Activated CD8-positive, alpha-beta memory T cell treated with anti-CD3 and anti-CD28 coated beads, Interleukin-2, amount 10 ng/mL, durations not matched to agents 7 days and 5 days (primary cell): ENCODE data around the gene CEP170B. TPM values are rescaled to one million over a fixed set of nuclear protein-coding genes. Genes with fewer than 3 reads are reported as not detected.

Experiments used
- ATAC-seq: fragments of 150-1000 bp; cut with Tn5 transposase; one replicate; pipeline ENCODE4 v1.10.0; 2021; ENCODE audit warnings: moderate library complexity
- CTCF ChIA-PET: fragments of 350-600 bp; sonication (Branson Sonifier 250); formaldehyde crosslinking; loops from one replicate; lab custom pipeline; 2021; ENCODE audit warnings: antibody characterized with exemption; lab: Charles Lee
- DNase-seq: peaks from one replicate; pipeline ENCODE4 v3.0.0-alpha.2; 2020
- H3K27ac Mint-ChIP-seq: one replicate; pipeline ENCODE4 v1.8.0; 2021; ENCODE audit warnings: mild to moderate bottlenecking, mixed read lengths
- H3K27me3 Mint-ChIP-seq: one replicate; pipeline ENCODE4 v1.8.0; 2021; ENCODE audit warnings: mixed read lengths
- H3K36me3 Mint-ChIP-seq: one replicate; pipeline ENCODE4 v1.8.0; 2021; ENCODE audit warnings: mild to moderate bottlenecking, mixed read lengths
- H3K4me1 Mint-ChIP-seq: one replicate; pipeline ENCODE4 v1.8.0; 2021; ENCODE audit warnings: mixed read lengths
- H3K4me3 Mint-ChIP-seq: one replicate; pipeline ENCODE4 v1.8.0; 2021; ENCODE audit warnings: mild to moderate bottlenecking, moderate library complexity, mixed read lengths
- H3K9me3 Mint-ChIP-seq: one replicate; pipeline ENCODE4 v1.8.0; 2022; ENCODE audit warnings: low read depth, mixed read lengths
- total RNA-seq, 2 experiments: library from RNA; stranded (reverse); gene quantifications; one replicate each; pipeline ENCODE4 v1.2.3, GENCODE V29; 2021

The CEP170B gene
- total RNA-seq, 2 experiments from 2014 or later: 4.6 to 8.5 TPM

DNA sequence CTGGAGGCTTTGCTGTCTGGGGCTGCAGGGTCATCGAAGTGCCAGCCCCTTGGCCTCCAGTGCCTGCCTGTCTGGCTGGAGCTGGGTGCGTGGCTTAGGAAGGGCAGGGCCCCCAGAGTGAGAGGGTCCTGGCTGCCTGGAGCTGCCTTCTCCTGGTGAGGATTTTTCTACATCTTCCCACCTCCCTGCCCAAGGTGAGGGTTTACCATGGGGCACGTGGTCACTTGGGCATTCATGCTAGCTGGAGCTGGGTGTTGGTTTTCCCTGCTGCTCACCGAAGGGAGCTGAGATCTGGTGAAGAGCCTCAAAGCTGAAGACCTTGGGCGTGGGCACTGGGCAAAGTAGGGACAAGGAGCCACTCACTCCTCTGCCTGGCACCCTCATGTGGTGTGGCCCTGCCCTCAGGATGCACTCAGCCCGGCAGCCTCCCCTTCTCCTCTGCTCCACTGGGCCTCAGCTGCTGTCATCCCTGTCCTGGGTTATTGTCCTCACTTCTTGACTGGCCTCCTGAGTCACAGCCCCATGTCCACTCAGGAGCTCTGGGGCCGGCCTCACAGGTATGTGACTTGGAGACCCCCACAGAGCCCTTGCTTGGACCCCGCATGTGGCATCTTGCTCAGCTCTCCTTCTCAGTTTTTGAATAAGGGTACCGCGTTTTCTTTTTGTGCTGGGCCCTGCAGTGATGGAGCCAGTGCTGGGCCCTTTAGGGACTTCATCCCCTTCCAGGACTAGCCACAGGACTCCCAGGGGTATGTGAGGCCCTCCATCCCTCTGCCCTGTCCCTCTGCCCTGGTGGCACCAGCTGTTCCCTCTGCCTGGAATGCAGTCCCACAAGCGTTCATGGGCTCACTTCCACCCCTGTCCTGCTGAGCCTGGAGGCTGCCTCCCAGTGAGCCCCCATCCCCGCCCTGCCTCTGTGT lies 1.6 kb downstream of the CEP170B start:
- CTCF ChIA-PET: no interaction called here
- no peak for ATAC-seq
- Mint-ChIP-seq H3K4me1 (peaks cover 2% of the 10 kb centered on the region), H3K27ac (no peak overlapping the region), H3K36me3 (no peaks in the 10 kb centered on the region), H3K4me3 (no peak overlapping the region), H3K27me3 (peaks cover 15% of the 10 kb centered on the region), H3K9me3 (no peaks in the 10 kb centered on the region)
- peak; percentile 39 for DNase-seq

DNA sequence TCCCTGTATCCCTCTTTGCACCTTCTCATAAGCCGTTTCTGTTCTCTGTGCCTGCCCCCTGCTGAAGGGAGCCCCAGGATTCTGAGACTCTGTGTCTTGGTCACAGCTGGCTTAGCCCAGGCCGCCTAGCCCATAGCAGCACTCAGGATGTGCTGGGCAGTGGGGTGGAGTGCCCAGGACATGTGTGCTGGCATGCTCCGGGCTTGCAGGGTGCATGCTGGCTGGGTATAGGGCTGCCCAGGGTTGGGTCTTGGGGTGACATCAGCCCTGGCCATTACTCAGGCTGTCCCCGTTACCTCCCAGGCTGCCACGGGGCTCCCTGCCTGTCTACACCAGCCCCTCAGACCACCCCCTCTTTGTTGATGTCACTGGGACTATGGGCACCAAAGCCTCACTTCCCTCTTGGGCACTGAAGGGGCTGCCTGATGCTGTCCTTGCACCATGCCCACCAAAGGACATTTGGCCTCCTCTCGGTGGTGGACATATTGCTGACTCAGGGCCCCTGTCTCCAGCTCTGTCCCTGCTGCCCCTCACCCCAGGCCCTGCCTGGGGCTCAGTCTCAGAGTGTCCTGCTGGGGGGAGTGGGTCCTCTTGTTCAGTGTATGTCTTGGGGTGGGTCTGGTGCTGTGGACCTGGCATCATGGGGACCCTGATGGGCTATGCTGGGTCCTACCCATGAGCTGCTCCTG lies 2.4 kb downstream of the CEP170B start:
- H3K27ac Mint-ChIP-seq: no peak overlapping the region
- no peaks in the 10 kb centered on the region for H3K36me3 Mint-ChIP-seq
- CTCF ChIA-PET: interaction anchor here (1.2 kb wide), 1 partner anchor 99 kb away, joined by 5 read pairs; no protein-coding TSS in a partner anchor
- H3K4me1 Mint-ChIP-seq: peaks cover 2% of the 10 kb centered on the region
- peaks cover 15% of the 10 kb centered on the region for H3K27me3 Mint-ChIP-seq
- peak; percentile 34 for DNase-seq
- ATAC-seq: no peak
- no peak overlapping the region for H3K4me3 Mint-ChIP-seq
- H3K9me3 Mint-ChIP-seq: no peaks in the 10 kb centered on the region

DNA sequence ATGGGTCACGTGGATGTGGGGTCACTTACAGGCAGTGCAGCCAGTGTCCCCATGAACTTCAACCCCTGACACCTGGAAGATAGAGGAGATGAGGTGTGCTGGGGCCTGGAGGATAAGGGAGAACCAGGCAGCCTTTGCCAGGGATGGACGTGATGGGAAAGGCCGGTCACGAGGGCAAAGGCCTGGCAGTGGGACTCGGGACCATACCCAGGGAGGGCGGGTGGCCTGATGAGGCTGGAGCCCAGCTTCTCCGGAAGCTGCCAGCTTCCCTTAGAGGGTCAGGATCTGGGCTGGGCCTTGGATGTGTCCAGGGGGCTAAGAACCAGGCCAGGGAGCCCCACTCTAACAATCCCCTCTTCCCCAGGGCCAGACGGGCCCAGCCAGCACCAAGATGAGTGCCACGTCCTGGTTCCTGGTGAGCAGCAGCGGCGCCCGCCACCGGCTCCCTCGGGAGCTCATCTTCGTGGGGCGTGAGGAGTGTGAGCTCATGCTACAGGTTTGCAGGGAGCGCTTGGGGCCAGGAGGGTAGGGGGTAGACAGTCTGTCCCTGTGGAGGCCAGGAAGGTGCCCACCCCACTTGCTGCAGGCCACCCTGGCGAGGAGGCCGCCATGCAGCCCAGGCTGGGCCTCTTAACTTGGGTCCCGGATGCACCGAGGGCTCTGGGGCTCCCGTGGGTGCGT lies 3.1 kb downstream of the CEP170B start:
- ATAC-seq: no peak
- H3K4me3 Mint-ChIP-seq: no peak overlapping the region
- DNase-seq: peak; percentile 38
- no peaks in the 10 kb centered on the region for H3K9me3 Mint-ChIP-seq
- peaks cover 11% of the 10 kb centered on the region for H3K27me3 Mint-ChIP-seq
- peaks cover 2% of the 10 kb centered on the region for H3K4me1 Mint-ChIP-seq
- CTCF ChIA-PET: interaction anchor here (1.2 kb wide), 1 partner anchor 100 kb away, joined by 5 read pairs; no protein-coding TSS in a partner anchor
- no peaks in the 10 kb centered on the region for H3K36me3 Mint-ChIP-seq
- no peak overlapping the region for H3K27ac Mint-ChIP-seq

- ATAC-seq (no peak), DNase-seq (no peak)
- CTCF ChIA-PET: interaction anchor here (1.2 to 1.7 kb wide), 3 partner anchors 42 to 101 kb away, joined by 4 to 5 read pairs (median 5); no protein-coding TSS in a partner anchor
- no peaks in the 10 kb centered on the region for H3K9me3 Mint-ChIP-seq
- H3K27me3 Mint-ChIP-seq: peaks cover 5% of the 10 kb centered on the region
- no peak overlapping the region for H3K27ac Mint-ChIP-seq
- no peak overlapping the region for H3K4me3 Mint-ChIP-seq
- no peaks in the 10 kb centered on the region for H3K36me3 Mint-ChIP-seq
- peaks cover 2% of the 10 kb centered on the region for H3K4me1 Mint-ChIP-seq
Measured at GRCh38 chr14:104868811-104869572, 3.9 kb downstream of the CEP170B start.

GRCh38 chr14:104869669-104870367 lies 4.8 kb downstream of the CEP170B start:
- no peak for ATAC-seq
- no peak overlapping the region for H3K4me3 Mint-ChIP-seq
- H3K4me1 Mint-ChIP-seq: no peaks in the 10 kb centered on the region
- no peaks in the 10 kb centered on the region for H3K36me3 Mint-ChIP-seq
- no peaks in the 10 kb centered on the region for H3K9me3 Mint-ChIP-seq
- H3K27ac Mint-ChIP-seq: no peak overlapping the region
- CTCF ChIA-PET: interaction anchor here (1.2 to 1.7 kb wide), 3 partner anchors 13 to 101 kb away, joined by 3 to 5 read pairs (median 4); no protein-coding TSS in a partner anchor
- peaks cover 3% of the 10 kb centered on the region for H3K27me3 Mint-ChIP-seq
- no peak for DNase-seq

- Mint-ChIP-seq H3K27ac (no peak overlapping the region), H3K27me3 (peaks cover 3% of the 10 kb centered on the region), H3K4me3 (no peak overlapping the region), H3K36me3 (no peaks in the 10 kb centered on the region), H3K9me3 (no peaks in the 10 kb centered on the region), H3K4me1 (no peaks in the 10 kb centered on the region)
- ATAC-seq (peak; percentile 41), DNase-seq (peak; percentile 59)
- CTCF ChIA-PET: interaction anchor here (1.2 to 1.7 kb wide), 3 partner anchors 14 to 102 kb away, joined by 3 to 5 read pairs (median 4); no protein-coding TSS in a partner anchor
Measured at GRCh38 chr14:104870368-104871144, 5.5 kb downstream of the CEP170B start.

GRCh38 chr14:104871145-104871655 lies 6.1 kb downstream of the CEP170B start:
- H3K36me3 Mint-ChIP-seq: no peaks in the 10 kb centered on the region
- ATAC-seq (no peak), DNase-seq (no peak)
- no peak overlapping the region for H3K4me3 Mint-ChIP-seq
- no peak overlapping the region for H3K27ac Mint-ChIP-seq
- H3K27me3 Mint-ChIP-seq: peaks cover 3% of the 10 kb centered on the region
- no peaks in the 10 kb centered on the region for H3K9me3 Mint-ChIP-seq
- CTCF ChIA-PET: no interaction called here
- H3K4me1 Mint-ChIP-seq: no peaks in the 10 kb centered on the region

DNA sequence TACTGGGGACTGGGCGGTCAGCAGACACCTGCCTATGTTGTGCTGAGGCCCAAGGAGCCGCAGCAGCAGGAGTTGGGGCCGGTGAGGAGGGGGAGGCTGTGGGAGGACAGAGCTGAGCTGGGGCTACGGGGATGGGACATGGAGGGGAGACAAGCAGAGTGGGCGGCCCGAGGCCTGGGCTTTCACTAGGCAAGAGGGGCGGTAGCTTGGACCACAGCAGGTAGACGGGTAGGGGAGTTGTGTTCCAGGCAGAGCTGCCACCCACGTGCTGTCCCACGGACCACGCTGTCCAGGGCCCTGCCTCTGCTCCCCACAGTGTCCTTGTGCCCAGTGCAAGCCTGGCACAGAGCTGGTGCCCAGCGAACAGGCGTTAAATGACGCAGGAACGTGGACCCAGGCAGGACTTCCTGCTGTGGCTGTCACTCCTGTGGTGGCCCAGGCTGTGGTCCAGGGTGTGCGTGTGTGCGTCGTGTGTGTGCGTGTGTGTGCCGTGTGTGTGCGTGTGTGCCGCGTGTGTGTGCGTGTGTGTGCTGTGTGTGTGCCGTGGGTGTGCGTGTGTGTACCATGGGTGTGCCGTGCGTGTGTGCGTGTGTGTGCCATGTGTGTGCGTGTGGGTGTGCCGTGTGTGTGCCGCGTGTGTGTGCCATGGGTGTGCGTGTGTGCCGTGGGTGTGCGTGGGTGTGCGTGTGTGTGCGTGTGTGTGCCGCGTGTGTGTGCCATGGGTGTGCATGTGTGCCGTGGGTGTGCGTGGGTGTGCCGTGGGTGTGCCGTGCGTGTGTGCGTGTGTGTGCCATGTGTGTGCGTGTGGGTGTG lies 6.8 kb downstream of the CEP170B start:
- Mint-ChIP-seq H3K4me1 (no peaks in the 10 kb centered on the region), H3K27me3 (peaks cover 3% of the 10 kb centered on the region), H3K27ac (no peak overlapping the region), H3K4me3 (no peak overlapping the region), H3K9me3 (no peaks in the 10 kb centered on the region), H3K36me3 (no peaks in the 10 kb centered on the region)
- DNase-seq: no peak
- CTCF ChIA-PET: no interaction called here
- ATAC-seq: no peak

- no peak for ATAC-seq
- H3K4me3 Mint-ChIP-seq: no peak overlapping the region
- H3K4me1 Mint-ChIP-seq: no peaks in the 10 kb centered on the region
- no peaks in the 10 kb centered on the region for H3K27me3 Mint-ChIP-seq
- no peaks in the 10 kb centered on the region for H3K36me3 Mint-ChIP-seq
- no peak for DNase-seq
- H3K9me3 Mint-ChIP-seq: no peaks in the 10 kb centered on the region
- no peak overlapping the region for H3K27ac Mint-ChIP-seq
- CTCF ChIA-PET: no interaction called here
Measured at GRCh38 chr14:104872469-104873341, 7.6 kb downstream of the CEP170B start.

GRCh38 chr14:104873380-104874055 lies 8.4 kb downstream of the CEP170B start:
- Mint-ChIP-seq H3K9me3 (no peaks in the 10 kb centered on the region), H3K27me3 (no peaks in the 10 kb centered on the region), H3K4me1 (no peaks in the 10 kb centered on the region), H3K27ac (no peak overlapping the region), H3K4me3 (no peak overlapping the region), H3K36me3 (no peaks in the 10 kb centered on the region)
- CTCF ChIA-PET: no interaction called here
- DNase-seq (no peak), ATAC-seq (no peak)
